NB4 (cell line): Measurements from ENCODE around the gene CACNA1B.

ENCODE experiments used
- DNase-seq: peaks from one replicate; pipeline ENCODE4 v3.0.0; 2010; ENCODE audit warnings: low read depth
- H3K4me3 ChIP-seq: one replicate; pipeline ENCODE4 v1.5.1; 2011; ENCODE audit warnings: mild to moderate bottlenecking, low read depth, low read length, moderate library complexity
- MAX ChIP-seq: IDR thresholded peaks from 2 replicates; pipeline ENCODE4 v1.6.1; 2011; ENCODE audit warnings: low read depth, low read length
- MYC ChIP-seq: IDR thresholded peaks from 2 replicates; pipeline ENCODE4 v1.6.1; 2011; ENCODE audit warnings: low read depth, low read length
- POLR2A ChIP-seq: IDR thresholded peaks from 2 replicates; pipeline ENCODE4 v1.6.1; 2011; ENCODE audit warnings: mild to moderate bottlenecking; ENCODE audit not compliant: insufficient read length; ENCODE audit errors: extremely low read depth
- TF ChIP-seq, protein P1 (sequence below): IDR thresholded peaks from one replicate; pipeline ENCODE4 v1.5.1; 2012; ENCODE audit warnings: low read depth, low read length

CACNA1B gene

DNA sequence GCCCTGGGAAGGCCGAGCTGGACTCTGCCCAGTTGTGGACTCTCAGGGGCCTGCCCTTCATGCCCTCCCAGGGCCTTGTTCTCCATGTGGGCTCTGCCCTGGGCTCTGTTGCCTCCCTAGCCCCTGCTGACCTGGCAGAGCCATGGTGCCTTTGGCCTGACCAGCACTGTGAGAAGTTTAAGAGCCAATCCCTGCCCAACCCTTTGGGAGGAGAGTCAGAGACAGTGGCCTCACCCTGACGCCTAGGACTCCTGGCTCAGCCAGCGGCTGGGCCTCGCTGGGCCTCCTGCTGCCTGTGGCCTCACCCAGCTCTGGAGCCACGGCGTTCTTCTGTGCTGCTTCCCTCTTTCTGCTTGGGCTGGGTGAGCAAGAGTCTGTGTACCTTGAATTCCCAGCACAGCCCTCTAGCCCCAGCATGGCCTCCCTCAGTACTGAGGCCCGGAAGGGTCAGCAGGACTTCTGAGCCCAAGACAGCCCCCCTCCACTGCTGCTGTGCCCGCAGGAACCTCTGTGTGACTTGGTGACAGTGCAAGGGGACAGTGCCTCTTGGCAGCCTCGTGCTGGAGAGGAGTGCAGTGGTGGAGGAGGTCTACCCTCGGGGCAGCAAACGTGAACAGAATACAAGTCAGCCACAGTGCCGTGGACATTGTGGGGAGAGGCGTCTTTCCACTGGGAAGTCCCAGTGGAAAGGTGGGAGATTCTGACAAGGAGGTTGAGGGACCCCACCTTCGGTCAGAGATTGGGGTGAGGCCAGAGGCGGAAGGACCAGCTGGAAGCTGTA, 97.4 kb downstream of the CACNA1B start:
- DNase-seq, result no peak
- no peak overlapping the region for H3K4me3 ChIP-seq
- TF ChIP-seq POLR2A (no peak), MAX (no peak), MYC (no peak)
- TF ChIP-seq, protein P1, sequence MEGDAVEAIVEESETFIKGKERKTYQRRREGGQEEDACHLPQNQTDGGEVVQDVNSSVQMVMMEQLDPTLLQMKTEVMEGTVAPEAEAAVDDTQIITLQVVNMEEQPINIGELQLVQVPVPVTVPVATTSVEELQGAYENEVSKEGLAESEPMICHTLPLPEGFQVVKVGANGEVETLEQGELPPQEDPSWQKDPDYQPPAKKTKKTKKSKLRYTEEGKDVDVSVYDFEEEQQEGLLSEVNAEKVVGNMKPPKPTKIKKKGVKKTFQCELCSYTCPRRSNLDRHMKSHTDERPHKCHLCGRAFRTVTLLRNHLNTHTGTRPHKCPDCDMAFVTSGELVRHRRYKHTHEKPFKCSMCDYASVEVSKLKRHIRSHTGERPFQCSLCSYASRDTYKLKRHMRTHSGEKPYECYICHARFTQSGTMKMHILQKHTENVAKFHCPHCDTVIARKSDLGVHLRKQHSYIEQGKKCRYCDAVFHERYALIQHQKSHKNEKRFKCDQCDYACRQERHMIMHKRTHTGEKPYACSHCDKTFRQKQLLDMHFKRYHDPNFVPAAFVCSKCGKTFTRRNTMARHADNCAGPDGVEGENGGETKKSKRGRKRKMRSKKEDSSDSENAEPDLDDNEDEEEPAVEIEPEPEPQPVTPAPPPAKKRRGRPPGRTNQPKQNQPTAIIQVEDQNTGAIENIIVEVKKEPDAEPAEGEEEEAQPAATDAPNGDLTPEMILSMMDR, result no peak

DNA sequence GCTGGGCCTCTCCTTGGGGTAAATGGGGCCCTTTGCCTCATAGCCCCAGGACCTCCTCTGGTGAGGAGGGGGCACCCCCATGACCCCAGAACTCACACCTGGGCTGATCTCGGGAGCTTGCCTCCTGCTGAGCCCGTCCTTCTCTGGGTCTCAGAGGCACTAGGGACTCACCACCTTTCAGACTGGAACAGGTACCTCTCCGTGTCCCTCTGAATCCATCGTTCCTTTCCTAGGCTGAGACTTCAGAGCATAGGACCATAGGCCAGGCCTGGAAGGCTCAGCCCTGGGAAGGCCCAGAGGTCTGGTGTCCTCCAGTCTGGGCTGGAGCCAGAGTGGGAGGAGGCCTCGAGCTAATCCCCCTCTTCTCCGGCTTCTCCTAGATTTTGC, 97.9 kb downstream of the CACNA1B start:
- DNase-seq, result no peak
- H3K4me3 ChIP-seq, result no peak overlapping the region
- no peak for TF ChIP-seq MAX
- TF ChIP-seq, protein P1, result no peak
- no peak for TF ChIP-seq POLR2A
- TF ChIP-seq MYC, result no peak

- TF ChIP-seq MAX (no peak), POLR2A (no peak), MYC (no peak)
- TF ChIP-seq, protein P1, result no peak
- H3K4me3 ChIP-seq, result no peak overlapping the region
- DNase-seq, result no peak
Measured at GRCh38 chr9:137975936-137976565, 98.5 kb downstream of the CACNA1B start.

DNA sequence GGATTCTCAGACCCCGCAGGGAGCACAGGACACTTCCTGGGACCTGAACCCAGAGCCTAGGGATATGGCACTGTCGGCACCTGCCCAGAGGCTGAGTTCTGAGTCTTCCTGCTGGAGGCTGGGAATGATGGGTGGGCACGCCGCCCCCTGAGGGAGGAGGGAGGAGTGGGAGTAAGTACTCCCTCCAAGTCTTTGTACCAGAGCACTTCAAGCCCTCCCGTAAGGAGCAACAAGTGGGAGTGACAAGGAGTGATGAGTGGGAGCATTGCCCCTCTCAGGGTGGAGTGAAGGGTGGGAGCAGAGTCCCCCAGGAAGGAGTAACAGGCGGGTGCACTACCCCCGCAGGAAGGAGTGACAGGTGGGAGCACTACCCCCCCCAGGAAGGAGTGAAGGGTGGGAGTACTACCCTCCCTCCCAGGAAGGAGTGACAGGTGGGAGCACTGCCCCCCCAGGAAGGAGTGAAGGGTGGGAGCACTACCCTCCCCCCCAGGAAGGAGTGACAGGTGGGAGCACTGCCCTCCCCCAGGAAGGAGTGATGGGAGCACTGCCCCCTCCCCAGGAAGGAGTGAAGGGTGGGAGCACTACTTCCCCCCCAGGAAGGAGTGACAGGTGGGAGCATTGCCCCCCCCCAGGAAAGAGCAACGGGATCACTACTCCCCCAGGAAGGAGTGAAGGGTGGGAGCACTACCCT, 100.1 kb downstream of the CACNA1B start:
- TF ChIP-seq MYC, result no peak
- TF ChIP-seq, protein P1, result no peak
- no peak for TF ChIP-seq POLR2A
- TF ChIP-seq MAX, result no peak
- H3K4me3 ChIP-seq, result no peak overlapping the region

GRCh38 chr9:137978262-137978714, 100.7 kb downstream of the CACNA1B start:
- no peak for DNase-seq
- no peak for TF ChIP-seq POLR2A
- TF ChIP-seq MYC, result no peak
- TF ChIP-seq MAX, result no peak
- TF ChIP-seq, protein P1, result no peak

More for the DNA sequence above, 100.1 kb downstream of the CACNA1B start:
- no peak for DNase-seq

GRCh38 chr9:137982200-137982599, 104.6 kb downstream of the CACNA1B start:
- no peak for DNase-seq
- TF ChIP-seq MAX, result no peak
- no peak for TF ChIP-seq MYC
- TF ChIP-seq, protein P1, result no peak
- TF ChIP-seq POLR2A, result no peak
- no peak overlapping the region for H3K4me3 ChIP-seq

More at GRCh38 chr9:137978262-137978714, 100.7 kb downstream of the CACNA1B start:
- H3K4me3 ChIP-seq, result no peak overlapping the region
